Adrenal gland (tissue), 12 donors: Measurements from ENCODE around the gene CD164. TPM values are rescaled to one million over a fixed set of nuclear protein-coding genes. Genes with fewer than 3 reads are reported as not detected.

Source experiments
- DNase-seq, 7 donors: peaks; one replicate each; pipeline ENCODE4 v3.0.0-alpha.2; 2019 to 2020
- H3K27ac ChIP-seq, 5 donors: fragments of 200-600 bp; sonication (generic) in 4 of 5; 1 replicate in 3 of 5; 2 replicates in 2 of 5; pipeline versions ENCODE4 v1.5.1 to v1.8.0; 2016 to 2020; ENCODE audit warnings: mild to moderate bottlenecking in 1 of 5
- H3K27me3 ChIP-seq: fragments of 200-600 bp; 2 replicates; pipeline ENCODE4 v1.8.0; 2021
- H3K36me3 ChIP-seq, 2 donors: fragments of 200-600 bp; replicated peaks in 1 of 2; 1 replicate in 1 of 2; 2 replicates in 1 of 2; pipeline versions ENCODE4 v1.5.1 to v1.8.0; 2018 to 2022
- H3K4me1 ChIP-seq, 2 donors: fragments of 200-600 bp; replicated peaks in 1 of 2; 1 replicate in 1 of 2; 2 replicates in 1 of 2; pipeline versions ENCODE4 v1.5.1 to v1.8.0; 2018 to 2021
- H3K4me3 ChIP-seq, 4 donors: fragments of 200-600 bp; sonication (generic) in 3 of 4; one replicate each; pipeline ENCODE4 v1.5.1; 2016 to 2018
- H3K9me3 ChIP-seq, 3 donors: fragments of 200-600 bp; sonication (generic) in 1 of 3; replicated peaks in 1 of 3; 1 replicate in 2 of 3; 2 replicates in 1 of 3; pipeline versions ENCODE4 v1.5.1 to v1.8.0; 2016 to 2021
- CTCF ChIP-seq, 6 experiments: fragments of 450-650 bp in 4 of 6; fragments of 200-600 bp in 2 of 6; sonication (generic) in 1 of 6; IDR thresholded peaks; 1 replicate in 5 of 6; 2 replicates in 1 of 6; pipeline versions ENCODE4 v1.5.1 to v1.8.0; 2016 to 2021; ENCODE audit warnings: antibody characterized with exemption in 6 of 6, mild to moderate bottlenecking in 2 of 6, moderate library complexity in 1 of 6
- POLR2A ChIP-seq, 2 donors: fragments of 450-650 bp; IDR thresholded peaks; one replicate each; pipeline ENCODE4 v1.6.1; 2017; ENCODE audit warnings: antibody characterized with exemption in 2 of 2, mild to moderate bottlenecking in 2 of 2, moderate library complexity in 1 of 2
- WGBS, 4 donors: extraction: QIAGEN DNeasy Blood & Tissue Kit in 2 of 4; methylation state at CpG; one replicate each; pipeline versions ENCODE4 v1.1.5 to v1.1.7; 2013 to 2017; 5-methylcytosine and 5-hydroxymethylcytosine counted together
- intact Hi-C, 2 donors: fragments of 100-400 bp; cut with DNase I; formaldehyde crosslinking; loops; one replicate each; pipeline versions ENCODE4 v1.14.1 to v1.15.0; 2022 to 2023
- polyA plus RNA-seq, 3 donors: library from polyadenylated mRNA; stranded (reverse); fragments of 200-250 nt in 2 of 3; fragments of 350-450 nt in 1 of 3; fragmentation: Illumina TruSeq in 1 of 3; extraction: RNeasy Lipid Tissue Mini Kit (QIAGEN cat#74804) in 1 of 3; gene quantifications; one replicate each; pipeline ENCODE4 v1.2.3, GENCODE V29; 2013 to 2014
- total RNA-seq, 9 donors: library from RNA; depleted of rRNA in 4 of 9; stranded (reverse); fragments of >200 nt in 4 of 9; fragments of 120-200 nt in 1 of 9; fragmentation: NEBNext Ultra II Directional in 1 of 9; extraction: Animal tissue kit (Norgen Biotek cat#: 25700) in 1 of 9; gene quantifications; one replicate each; pipeline versions ENCODE4 v1.1.0 to v1.2.4, GENCODE V29; 2013 to 2023
- donor health status: healthy with polysubstance abuse.
- donor health status: Bipolar disorder and iron deficiency.
- donor health status: DM: yes; HTN: yes; CAD: no.
- donor health status: DM: no; HTN: no; CAD: no.
- donor health status: DM: no; HTN: no; CAD: no.
- donor health status: DM: yes; HTN: yes; CAD: no.

CD164 gene
- total and polyA plus RNA-seq, 12 donors, result 89.3 to 358 (median 237) TPM

- DNase-seq, result no peak
- H3K4me3 ChIP-seq, result no peak overlapping the region
- WGBS, 4 donors, result 81 to 98% (median 91%) methylated on average over 2 of the region's 2 CpGs
- H3K36me3 ChIP-seq, result no peaks in the 10 kb centered on the region
- no peaks in the 10 kb centered on the region for H3K9me3 ChIP-seq
- no peak overlapping the region for H3K27ac ChIP-seq
- no peaks in the 10 kb centered on the region for H3K27me3 ChIP-seq
- intact Hi-C loops, result no loop called here
- no peaks in the 10 kb centered on the region for H3K4me1 ChIP-seq
- TF ChIP-seq CTCF (IDR thresholded peaks at IDR 0.05), result no peak
- TF ChIP-seq POLR2A (IDR thresholded peaks at IDR 0.05), result no peak
Measured at GRCh38 chr6:109411034-109411433, 28.8 kb upstream of the CD164 start.

DNA sequence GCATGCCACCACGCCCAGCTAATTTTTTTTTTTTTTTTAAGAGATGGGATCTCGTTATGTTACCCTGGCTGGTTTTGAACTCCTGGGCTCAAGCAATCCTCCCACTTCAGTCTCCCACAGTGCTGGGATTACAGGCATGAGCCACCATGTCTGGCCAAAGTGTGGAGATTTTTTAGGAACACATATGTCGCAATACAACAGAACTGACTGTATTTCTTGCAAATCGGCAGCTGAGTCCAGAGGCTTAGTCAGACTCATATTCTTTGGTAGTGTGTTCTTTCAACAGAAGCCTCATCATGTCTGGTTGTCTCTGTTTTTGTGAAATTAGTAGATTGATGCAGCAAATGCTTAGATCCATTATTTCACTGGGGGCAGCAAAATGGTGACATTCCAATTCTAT is 23.9 kb upstream of the CD164 start:
- Histone ChIP-seq H3K4me3 (no peak overlapping the region), H3K4me1 (no peaks in the 10 kb centered on the region), H3K27ac (no peak overlapping the region), H3K36me3 (no peaks in the 10 kb centered on the region), H3K9me3 (no peaks in the 10 kb centered on the region), H3K27me3 (no peaks in the 10 kb centered on the region)
- TF ChIP-seq POLR2A (IDR thresholded peaks at IDR 0.05) (no peak), CTCF (IDR thresholded peaks at IDR 0.05) (no peak)
- no peak for DNase-seq
- WGBS, 4 donors, result 78 to 84% (median 80%) methylated on average over 4 of the region's 4 CpGs
- intact Hi-C loops, result no loop called here

- 64 to 77% (median 74%) methylated on average over 3 to 4 of the region's 4 CpGs for WGBS, 4 donors
- Histone ChIP-seq H3K36me3 (no peaks in the 10 kb centered on the region), H3K4me3 (no peak overlapping the region), H3K27me3 (no peaks in the 10 kb centered on the region), H3K4me1 (no peaks in the 10 kb centered on the region), H3K9me3 (no peaks in the 10 kb centered on the region), H3K27ac (no peak overlapping the region)
- DNase-seq, result peak in 1 of 7 donors; percentile 21
- intact Hi-C loops, result loop anchor here in 1 of 2 donors (5.0 kb wide), 1 partner anchor 210 kb away; no protein-coding TSS in a partner anchor
- TF ChIP-seq POLR2A (IDR thresholded peaks at IDR 0.05), result no peak
- peak in 5 of 6 experiments; percentile 33 to 54 (median 45) for TF ChIP-seq CTCF (IDR thresholded peaks at IDR 0.05)
Measured at GRCh38 chr6:109397020-109397419, 14.8 kb upstream of the CD164 start.

DNA sequence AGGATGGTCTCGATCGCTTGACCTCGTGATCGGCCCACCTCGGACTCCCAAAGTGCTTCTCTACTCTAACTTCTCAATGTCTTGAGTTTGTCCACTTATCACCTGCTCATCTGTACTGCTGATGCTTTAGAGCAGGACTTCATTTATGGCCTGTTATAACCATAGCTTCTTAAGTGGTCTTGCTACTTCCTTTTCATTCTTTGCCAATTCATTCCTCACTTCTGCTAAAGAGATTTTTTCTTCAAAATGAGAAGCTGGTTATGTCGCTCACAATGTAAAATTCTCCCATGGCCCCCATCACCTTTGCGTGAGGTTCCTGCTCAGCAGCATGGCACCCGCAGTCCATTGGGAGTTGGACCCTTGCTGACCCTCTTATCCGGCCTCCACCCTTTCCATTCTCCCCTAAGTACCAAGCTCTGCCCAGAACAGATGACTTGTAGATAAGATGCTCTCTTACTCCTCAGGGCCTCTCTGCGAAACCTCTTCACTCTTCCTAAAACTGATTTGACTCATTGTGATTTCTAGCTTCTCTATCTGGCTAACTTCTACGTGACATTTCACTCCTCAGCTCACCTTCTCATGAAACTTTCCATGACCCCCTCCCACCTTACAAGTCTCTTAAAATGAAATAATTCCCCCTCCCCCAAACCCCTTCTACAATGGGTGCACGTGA is 13.9 kb upstream of the CD164 start:
- peaks cover 0 to 4% of the 10 kb centered on the region in 2 donors for H3K4me1 ChIP-seq
- H3K36me3 ChIP-seq, result no peaks in the 10 kb centered on the region
- no peaks in the 10 kb centered on the region for H3K27me3 ChIP-seq
- TF ChIP-seq CTCF (IDR thresholded peaks at IDR 0.05), result no peak
- no peak for TF ChIP-seq POLR2A (IDR thresholded peaks at IDR 0.05)
- no peak overlapping the region for H3K27ac ChIP-seq
- H3K9me3 ChIP-seq, result no peaks in the 10 kb centered on the region
- 85 to 95% (median 92%) methylated on average over 12 of the region's 12 CpGs for WGBS, 4 donors
- no peak overlapping the region for H3K4me3 ChIP-seq
- DNase-seq, result no peak
- intact Hi-C loops, result loop anchor here in 1 of 2 donors (5.0 kb wide), 1 partner anchor 209 kb away; no protein-coding TSS in a partner anchor
